ENCODE measurements around the gene BRSK2.
"Not testable (repeated sequence)": the region's sequence is repeated elsewhere in the genome, so short reads cannot be mapped to it uniquely, and the experiment has no call there.

Gene BRSK2

DNA sequence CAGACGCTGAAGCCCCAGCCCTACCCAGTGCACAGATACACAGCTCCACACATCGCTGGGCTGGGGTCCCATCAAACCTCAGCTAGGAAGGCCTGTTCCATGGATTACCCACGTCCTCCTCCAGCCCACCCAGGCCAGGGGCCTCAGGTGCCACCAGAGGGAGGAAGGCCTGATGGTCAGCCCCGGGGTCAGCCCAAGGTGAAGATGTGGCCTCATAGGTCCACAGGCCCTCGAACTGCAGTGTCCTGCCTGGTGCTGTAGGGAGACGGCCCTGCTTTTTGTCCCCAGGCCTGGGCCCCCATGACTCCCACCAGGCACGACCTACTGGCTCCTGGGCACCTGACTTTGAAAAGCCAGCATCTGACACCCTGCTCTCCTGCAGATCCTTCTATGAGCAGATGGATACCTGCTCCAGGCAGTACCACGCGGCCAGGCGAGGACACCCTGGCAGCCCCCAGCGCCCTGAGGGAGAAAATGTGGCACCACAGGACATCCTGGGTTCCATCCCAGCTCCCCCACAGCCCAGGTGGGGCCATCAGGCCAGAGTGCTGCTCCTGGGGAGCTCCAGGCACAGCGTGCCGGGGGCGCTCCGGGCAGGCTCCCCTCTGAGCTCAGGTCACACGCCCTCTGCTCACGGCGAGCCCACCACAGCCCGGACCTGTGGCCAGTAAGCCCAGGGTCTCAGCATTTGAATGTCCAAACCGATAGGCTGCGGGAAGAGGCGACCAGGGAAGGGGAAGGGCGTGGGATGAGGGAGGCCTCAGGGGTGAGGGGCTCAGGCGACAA, 112.6 kb downstream of the BRSK2 start:
- no peak for DNase-seq

DNA sequence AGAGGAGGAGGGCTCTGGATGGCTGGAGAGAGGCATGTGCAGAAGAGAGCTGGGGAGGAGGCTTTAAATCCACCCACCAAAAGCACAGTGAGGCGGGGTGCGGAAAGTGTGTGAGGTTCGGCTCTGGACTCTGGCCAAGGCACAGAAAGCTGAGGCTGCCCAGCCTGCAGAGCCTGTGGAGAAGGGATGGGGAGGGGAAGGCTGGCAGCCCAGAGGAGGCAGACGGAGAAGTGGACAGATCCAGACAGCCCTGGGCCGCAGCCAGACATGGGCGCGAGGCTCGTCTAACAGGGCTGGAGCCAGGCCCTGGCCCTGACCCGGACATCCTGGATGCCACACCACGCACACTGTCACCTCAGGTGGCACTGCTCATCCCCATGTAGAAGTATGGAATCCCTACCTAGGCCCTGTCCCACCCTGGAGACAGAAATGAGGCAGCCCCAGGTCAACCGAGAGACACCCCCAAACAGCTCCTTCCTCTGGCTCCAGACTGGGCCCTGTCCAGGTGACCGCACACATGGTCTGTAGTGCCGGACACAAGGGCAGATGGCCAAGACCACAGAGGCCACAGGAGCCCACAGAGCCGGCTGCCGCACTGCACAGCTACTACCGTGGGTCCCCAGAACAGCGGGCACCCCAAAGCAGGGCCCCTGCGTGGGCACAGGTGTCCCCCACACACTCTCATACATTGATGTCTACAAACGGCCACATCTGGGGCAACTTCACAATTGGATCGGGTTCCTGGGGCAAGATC, 113.4 kb downstream of the BRSK2 start:
- DNase-seq: no peak

GRCh38 chr11:1503708-1504104, 114.0 kb downstream of the BRSK2 start:
- no peak for DNase-seq

- DNase-seq: no peak
These were observed 114.4 kb downstream of the BRSK2 start for GRCh38 chr11:1504138-1504537.

DNA sequence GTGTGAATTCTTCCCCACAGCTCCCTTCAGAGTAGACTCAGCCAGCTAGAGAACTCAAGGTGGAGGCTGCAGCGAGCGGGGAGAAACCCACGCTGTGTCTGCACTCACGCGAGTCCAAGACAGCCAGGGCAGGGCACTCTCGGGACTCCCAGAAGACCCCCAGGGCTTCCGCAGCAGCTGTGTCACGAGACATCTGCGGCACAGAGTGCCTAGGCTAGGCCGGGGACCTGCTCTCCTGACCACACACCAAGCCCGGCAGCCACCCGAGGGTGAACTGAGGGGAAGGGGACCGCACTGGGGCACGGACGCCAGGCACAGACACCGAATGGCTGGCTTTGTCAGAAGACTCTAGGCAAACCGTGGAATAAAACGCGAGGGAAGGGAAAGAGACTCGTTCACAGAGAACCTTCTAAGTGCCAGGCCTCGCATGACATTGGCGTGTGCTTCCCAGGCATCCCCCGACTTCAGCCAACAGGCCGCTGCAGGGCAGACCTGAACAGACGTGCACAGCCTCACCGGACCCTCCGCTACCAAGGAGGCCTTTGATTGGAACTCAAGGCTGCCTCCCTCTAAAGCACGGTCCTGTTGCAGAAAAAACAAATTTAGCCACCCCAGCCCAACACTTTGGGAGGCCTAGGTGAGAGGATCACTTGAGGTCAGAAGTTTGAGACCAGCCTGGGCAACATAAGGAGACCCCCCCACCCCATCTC, 115.0 kb downstream of the BRSK2 start:
- no peak for DNase-seq

- DNase-seq: no peak
These were observed 115.7 kb downstream of the BRSK2 start for GRCh38 chr11:1505480-1505879.

DNA sequence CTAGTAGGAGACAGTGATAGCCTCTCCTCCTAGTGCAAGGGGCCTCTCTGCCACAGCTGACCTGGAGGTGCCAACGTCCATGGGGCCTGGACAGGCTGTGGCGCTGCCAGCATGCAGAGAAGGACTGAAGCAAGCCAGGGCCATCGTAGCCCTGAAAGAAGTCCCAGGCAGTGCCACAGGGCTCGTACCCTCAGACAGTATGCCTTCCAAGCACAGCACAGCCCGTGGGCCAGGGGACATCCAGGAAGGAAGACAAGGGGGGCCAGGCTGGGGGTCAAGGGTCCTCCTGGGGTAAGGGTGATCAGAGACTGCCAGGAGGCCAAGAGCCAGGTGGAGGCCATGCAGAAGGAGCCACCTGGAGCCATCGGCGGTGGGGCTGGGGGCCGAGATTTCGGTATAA, 117.2 kb downstream of the BRSK2 start:
- no peak for DNase-seq

DNA sequence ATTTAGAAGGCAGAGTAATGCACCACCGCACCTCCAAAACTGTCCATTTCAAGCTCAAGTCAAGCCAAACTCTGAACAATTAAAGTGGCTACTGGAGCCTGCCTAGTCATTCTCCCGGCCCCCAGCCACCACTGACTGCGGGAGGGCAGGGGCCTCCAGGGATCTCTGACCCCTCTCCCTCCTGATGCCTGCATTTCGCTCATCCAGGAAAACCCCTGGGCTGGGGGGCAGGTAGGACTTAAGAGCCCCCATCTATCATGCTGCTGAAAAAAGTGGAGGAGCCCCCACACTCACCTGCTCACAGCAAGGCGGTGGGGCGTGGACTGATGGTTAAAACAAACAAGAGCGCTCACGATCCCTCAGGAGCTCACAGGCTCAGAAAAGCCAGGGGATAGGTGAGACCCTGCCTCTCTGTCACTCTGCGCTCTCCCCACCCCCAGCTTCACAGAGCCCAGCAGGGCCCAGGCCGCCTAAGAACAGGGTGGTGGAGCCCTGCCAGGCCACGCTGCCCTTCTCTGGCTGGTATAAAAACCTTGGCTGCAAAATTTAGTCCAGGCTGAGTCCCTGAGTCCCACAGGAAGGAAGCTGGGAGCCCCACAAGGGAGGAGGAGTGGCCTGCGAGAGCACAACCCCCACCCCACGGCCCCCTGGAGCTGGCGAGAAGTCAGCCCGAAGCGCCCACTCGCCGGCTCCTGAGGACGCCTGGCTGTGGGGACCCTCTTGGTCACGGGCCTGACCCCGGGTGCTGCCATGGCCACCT, 117.8 kb downstream of the BRSK2 start:
- no peak for DNase-seq

- no peak for DNase-seq
These were observed 118.8 kb downstream of the BRSK2 start for GRCh38 chr11:1508491-1508891.

GRCh38 chr11:1508986-1509385, 119.3 kb downstream of the BRSK2 start:
- no peak for DNase-seq

DNA sequence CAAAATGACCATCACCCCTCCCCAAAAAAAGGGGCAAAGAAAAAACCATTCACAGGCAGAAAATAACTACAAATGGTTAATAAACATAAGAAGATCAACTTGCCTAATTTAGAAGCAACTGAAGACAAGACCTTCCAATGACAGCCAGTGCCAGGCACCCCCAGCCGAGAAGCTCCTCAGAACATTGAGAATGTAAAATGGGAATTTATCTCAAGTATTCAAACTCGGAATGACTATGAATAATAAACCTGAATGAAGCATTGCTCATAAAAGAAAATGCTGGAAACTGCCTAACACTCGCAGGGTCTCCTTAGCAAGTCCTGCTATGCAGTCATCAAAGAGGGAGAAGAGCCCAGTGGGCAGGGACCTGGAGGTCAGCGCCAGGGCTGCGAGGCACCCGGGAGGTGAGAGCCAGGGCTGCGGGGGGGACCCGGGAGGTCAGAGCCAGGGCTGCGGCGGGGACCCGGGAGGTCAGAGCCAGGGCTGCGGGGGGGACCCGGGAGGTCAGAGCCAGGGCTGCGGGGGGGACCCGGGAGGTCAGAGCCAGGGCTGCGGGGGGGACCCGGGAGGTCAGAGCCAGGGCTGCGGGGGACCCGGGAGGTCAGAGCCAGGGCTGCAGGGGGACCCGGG, 120.0 kb downstream of the BRSK2 start:
- DNase-seq: no peak

DNA sequence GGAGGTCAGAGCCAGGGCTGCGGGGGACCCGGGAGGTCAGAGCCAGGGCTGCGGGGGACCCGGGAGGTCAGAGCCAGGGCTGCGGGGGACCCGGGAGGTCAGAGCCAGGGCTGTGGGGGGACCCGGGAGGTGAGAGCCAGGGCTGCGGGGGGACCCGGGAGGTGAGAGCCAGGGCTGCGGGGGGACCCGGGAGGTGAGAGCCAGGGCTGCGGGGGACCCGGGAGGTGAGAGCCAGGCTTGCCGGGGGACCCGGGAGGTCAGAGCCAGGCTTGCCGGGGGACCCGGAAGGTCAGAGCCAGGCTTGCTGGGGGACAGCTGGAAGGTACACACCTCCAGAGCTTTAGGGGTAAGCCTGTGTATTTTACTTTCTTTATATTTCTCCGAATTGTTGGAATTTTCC, 120.6 kb downstream of the BRSK2 start:
- DNase-seq: not testable (repeated sequence)

GRCh38 chr11:1510928-1511327, 121.2 kb downstream of the BRSK2 start:
- DNase-seq: no peak

GRCh38 chr11:1511937-1512496, 122.3 kb downstream of the BRSK2 start:
- DNase-seq: no peak
